ENCODE measurements around the gene OR52E5. TPM values are rescaled to one million over a fixed set of nuclear protein-coding genes. Genes with fewer than 3 reads are reported as not detected.

Gene OR52E5
- total and polyA plus RNA-seq, 10 donors, result not detected

GRCh38 chr11:5923794-5924193 lies 30.8 kb downstream of the OR52E5 start:
- no peaks in the 10 kb centered on the region for H3K36me3 ChIP-seq
- intact Hi-C loops (cut with DNase I; ENCODE audit: low total_unique reads), result no loop called here
- DNase-seq, result no peak
- TF ChIP-seq POLR2A (IDR thresholded peaks at IDR 0.05) (no peak), POLR2AphosphoS5 (IDR thresholded peaks at IDR 0.05) (no peak), CTCF (IDR thresholded peaks at IDR 0.05 in 8 of 11, conservative IDR thresholded peaks at IDR 0.05 in 3 of 11) (no peak)
- no peak overlapping the region for H3K4me3 ChIP-seq
- peaks cover 0 to 49% (median 28%) of the 10 kb centered on the region in 8 donors for H3K9me3 ChIP-seq
- H3K27ac ChIP-seq, result no peak overlapping the region
- no peaks in the 10 kb centered on the region for H3K4me1 ChIP-seq
- no peaks in the 10 kb centered on the region for H3K27me3 ChIP-seq (replicated peaks in 1 of 7)

- no peak for TF ChIP-seq POLR2AphosphoS5 (IDR thresholded peaks at IDR 0.05)
- TF ChIP-seq POLR2A (IDR thresholded peaks at IDR 0.05), result no peak
- TF ChIP-seq CTCF (IDR thresholded peaks at IDR 0.05 in 8 of 11, conservative IDR thresholded peaks at IDR 0.05 in 3 of 11), result no peak
- intact Hi-C loops (cut with DNase I; ENCODE audit: low total_unique reads), result no loop called here
- H3K36me3 ChIP-seq, result no peaks in the 10 kb centered on the region
- 95 to 96% (median 95%) methylated on average over 17 of the region's 17 CpGs for WGBS, 5 donors
- no peak for DNase-seq
- no peaks in the 10 kb centered on the region for H3K27me3 ChIP-seq (replicated peaks in 1 of 7)
- H3K4me1 ChIP-seq, result no peaks in the 10 kb centered on the region
- no peak overlapping the region for H3K27ac ChIP-seq
- H3K9me3 ChIP-seq, result peaks cover 0 to 80% (median 31%) of the 10 kb centered on the region in 8 donors
- no peak overlapping the region for H3K4me3 ChIP-seq
These were observed 35.3 kb downstream of the OR52E5 start for GRCh38 chr11:5928271-5928670.

- DNase-seq, result no peak
- Histone ChIP-seq H3K27ac (no peak overlapping the region), H3K36me3 (no peaks in the 10 kb centered on the region), H3K4me1 (no peaks in the 10 kb centered on the region), H3K4me3 (no peak overlapping the region), H3K27me3 (replicated peaks in 1 of 7) (no peaks in the 10 kb centered on the region), H3K9me3 (peaks cover 0 to 75% (median 25%) of the 10 kb centered on the region in 8 donors)
- intact Hi-C loops (cut with DNase I; ENCODE audit: low total_unique reads), result no loop called here
- 83 to 88% (median 88%) methylated on average over 15 of the region's 15 CpGs for WGBS, 5 donors
- TF ChIP-seq CTCF (IDR thresholded peaks at IDR 0.05 in 8 of 11, conservative IDR thresholded peaks at IDR 0.05 in 3 of 11) (no peak), POLR2A (IDR thresholded peaks at IDR 0.05) (no peak), POLR2AphosphoS5 (IDR thresholded peaks at IDR 0.05) (no peak)
These were observed 35.8 kb downstream of the OR52E5 start for GRCh38 chr11:5928811-5929210.

GRCh38 chr11:5929571-5930368 lies 36.8 kb downstream of the OR52E5 start:
- Histone ChIP-seq H3K27ac (no peak overlapping the region), H3K4me3 (no peak overlapping the region), H3K4me1 (no peaks in the 10 kb centered on the region), H3K27me3 (replicated peaks in 1 of 7) (no peaks in the 10 kb centered on the region), H3K9me3 (peaks cover 0 to 67% (median 17%) of the 10 kb centered on the region in 8 donors), H3K36me3 (no peaks in the 10 kb centered on the region)
- TF ChIP-seq POLR2AphosphoS5 (IDR thresholded peaks at IDR 0.05), result no peak
- no peak for TF ChIP-seq POLR2A (IDR thresholded peaks at IDR 0.05)
- TF ChIP-seq CTCF (IDR thresholded peaks at IDR 0.05 in 8 of 11, conservative IDR thresholded peaks at IDR 0.05 in 3 of 11), result no peak
- intact Hi-C loops (cut with DNase I; ENCODE audit: low total_unique reads), result no loop called here
- 90 to 93% (median 92%) methylated on average over 31 of the region's 31 CpGs for WGBS, 5 donors
- no peak for DNase-seq
